ENCODE results near the gene ATF7IP2.

DNA sequence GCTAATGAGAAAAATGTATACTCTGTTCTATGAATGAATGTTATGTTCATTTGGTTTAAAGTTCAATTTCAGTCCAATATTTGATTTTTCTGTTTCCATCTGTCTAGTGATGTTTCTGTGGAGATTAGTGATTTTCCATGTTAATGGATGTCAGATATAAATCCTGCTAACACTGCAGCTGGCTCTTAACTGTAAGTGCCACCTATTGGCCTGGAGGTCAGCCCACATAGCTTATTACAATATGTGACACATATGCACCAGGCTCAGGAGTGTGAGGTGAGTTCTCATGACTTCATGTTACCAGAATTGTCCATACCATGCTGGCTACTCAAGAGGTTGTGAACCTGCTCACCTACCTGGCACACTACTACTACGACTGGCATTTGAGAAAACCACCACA lies 17.1 kb downstream of the ATF7IP2 start:
- TF ChIP-seq, protein P1, sequence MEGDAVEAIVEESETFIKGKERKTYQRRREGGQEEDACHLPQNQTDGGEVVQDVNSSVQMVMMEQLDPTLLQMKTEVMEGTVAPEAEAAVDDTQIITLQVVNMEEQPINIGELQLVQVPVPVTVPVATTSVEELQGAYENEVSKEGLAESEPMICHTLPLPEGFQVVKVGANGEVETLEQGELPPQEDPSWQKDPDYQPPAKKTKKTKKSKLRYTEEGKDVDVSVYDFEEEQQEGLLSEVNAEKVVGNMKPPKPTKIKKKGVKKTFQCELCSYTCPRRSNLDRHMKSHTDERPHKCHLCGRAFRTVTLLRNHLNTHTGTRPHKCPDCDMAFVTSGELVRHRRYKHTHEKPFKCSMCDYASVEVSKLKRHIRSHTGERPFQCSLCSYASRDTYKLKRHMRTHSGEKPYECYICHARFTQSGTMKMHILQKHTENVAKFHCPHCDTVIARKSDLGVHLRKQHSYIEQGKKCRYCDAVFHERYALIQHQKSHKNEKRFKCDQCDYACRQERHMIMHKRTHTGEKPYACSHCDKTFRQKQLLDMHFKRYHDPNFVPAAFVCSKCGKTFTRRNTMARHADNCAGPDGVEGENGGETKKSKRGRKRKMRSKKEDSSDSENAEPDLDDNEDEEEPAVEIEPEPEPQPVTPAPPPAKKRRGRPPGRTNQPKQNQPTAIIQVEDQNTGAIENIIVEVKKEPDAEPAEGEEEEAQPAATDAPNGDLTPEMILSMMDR (IDR thresholded peaks at IDR 0.05; ENCODE audit: low read depth, low read length, missing input control) = no peak
- TF ChIP-seq, protein P2, sequence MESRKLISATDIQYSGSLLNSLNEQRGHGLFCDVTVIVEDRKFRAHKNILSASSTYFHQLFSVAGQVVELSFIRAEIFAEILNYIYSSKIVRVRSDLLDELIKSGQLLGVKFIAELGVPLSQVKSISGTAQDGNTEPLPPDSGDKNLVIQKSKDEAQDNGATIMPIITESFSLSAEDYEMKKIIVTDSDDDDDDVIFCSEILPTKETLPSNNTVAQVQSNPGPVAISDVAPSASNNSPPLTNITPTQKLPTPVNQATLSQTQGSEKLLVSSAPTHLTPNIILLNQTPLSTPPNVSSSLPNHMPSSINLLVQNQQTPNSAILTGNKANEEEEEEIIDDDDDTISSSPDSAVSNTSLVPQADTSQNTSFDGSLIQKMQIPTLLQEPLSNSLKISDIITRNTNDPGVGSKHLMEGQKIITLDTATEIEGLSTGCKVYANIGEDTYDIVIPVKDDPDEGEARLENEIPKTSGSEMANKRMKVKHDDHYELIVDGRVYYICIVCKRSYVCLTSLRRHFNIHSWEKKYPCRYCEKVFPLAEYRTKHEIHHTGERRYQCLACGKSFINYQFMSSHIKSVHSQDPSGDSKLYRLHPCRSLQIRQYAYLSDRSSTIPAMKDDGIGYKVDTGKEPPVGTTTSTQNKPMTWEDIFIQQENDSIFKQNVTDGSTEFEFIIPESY (IDR thresholded peaks at IDR 0.05) = no peak
- TF ChIP-seq, protein P3, sequence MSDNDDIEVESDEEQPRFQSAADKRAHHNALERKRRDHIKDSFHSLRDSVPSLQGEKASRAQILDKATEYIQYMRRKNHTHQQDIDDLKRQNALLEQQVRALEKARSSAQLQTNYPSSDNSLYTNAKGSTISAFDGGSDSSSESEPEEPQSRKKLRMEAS (IDR thresholded peaks at IDR 0.05) = no peak
- TF ChIP-seq TAF1 (conservative IDR thresholded peaks at IDR 0.05) = no peak
- TF ChIP-seq, protein P4, sequence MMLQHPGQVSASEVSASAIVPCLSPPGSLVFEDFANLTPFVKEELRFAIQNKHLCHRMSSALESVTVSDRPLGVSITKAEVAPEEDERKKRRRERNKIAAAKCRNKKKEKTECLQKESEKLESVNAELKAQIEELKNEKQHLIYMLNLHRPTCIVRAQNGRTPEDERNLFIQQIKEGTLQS (IDR thresholded peaks at IDR 0.05) = no peak
- no peak for TF ChIP-seq YY1 (IDR thresholded peaks at IDR 0.05)
- TF ChIP-seq RAD21 (IDR thresholded peaks at IDR 0.05) = no peak
- TF ChIP-seq, protein P5, sequence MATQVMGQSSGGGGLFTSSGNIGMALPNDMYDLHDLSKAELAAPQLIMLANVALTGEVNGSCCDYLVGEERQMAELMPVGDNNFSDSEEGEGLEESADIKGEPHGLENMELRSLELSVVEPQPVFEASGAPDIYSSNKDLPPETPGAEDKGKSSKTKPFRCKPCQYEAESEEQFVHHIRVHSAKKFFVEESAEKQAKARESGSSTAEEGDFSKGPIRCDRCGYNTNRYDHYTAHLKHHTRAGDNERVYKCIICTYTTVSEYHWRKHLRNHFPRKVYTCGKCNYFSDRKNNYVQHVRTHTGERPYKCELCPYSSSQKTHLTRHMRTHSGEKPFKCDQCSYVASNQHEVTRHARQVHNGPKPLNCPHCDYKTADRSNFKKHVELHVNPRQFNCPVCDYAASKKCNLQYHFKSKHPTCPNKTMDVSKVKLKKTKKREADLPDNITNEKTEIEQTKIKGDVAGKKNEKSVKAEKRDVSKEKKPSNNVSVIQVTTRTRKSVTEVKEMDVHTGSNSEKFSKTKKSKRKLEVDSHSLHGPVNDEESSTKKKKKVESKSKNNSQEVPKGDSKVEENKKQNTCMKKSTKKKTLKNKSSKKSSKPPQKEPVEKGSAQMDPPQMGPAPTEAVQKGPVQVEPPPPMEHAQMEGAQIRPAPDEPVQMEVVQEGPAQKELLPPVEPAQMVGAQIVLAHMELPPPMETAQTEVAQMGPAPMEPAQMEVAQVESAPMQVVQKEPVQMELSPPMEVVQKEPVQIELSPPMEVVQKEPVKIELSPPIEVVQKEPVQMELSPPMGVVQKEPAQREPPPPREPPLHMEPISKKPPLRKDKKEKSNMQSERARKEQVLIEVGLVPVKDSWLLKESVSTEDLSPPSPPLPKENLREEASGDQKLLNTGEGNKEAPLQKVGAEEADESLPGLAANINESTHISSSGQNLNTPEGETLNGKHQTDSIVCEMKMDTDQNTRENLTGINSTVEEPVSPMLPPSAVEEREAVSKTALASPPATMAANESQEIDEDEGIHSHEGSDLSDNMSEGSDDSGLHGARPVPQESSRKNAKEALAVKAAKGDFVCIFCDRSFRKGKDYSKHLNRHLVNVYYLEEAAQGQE (IDR thresholded peaks at IDR 0.05) = no peak
- TF ChIP-seq JUND (IDR thresholded peaks at IDR 0.05) = no peak
- no peak for TF ChIP-seq EGR1 (IDR thresholded peaks at IDR 0.05; ENCODE audit: low read depth in 2 of 2)
- no peak for TF ChIP-seq GABPA (IDR thresholded peaks at IDR 0.05 in 1 of 2, conservative IDR thresholded peaks at IDR 0.05 in 1 of 2)
- no peak for TF ChIP-seq NR2F2 (IDR thresholded peaks at IDR 0.05)
